H1 (cell line): Measurements from ENCODE around the gene AHR. TPM values are rescaled to one million over a fixed set of nuclear protein-coding genes. Genes with fewer than 3 reads are reported as not detected.

Source experiments
- BACH1 ChIP-seq: IDR thresholded peaks from 2 replicates; pipeline ENCODE4 v1.6.1; 2012; ENCODE audit warnings: low read length, improper control_type of control experiment
- BRCA1 ChIP-seq: IDR thresholded peaks from 2 replicates; pipeline ENCODE4 v1.6.1; 2012; ENCODE audit warnings: low read depth, low read length, improper control_type of control experiment
- CHD7 ChIP-seq: fragments of 300-600 bp; sonication (generic); IDR thresholded peaks from 2 replicates; pipeline ENCODE4 v1.7.1; 2012; ENCODE audit warnings: low read length, moderate library complexity, mild to moderate bottlenecking, inconsistent platforms; ENCODE audit not compliant: insufficient replicate concordance
- EGR1 ChIP-seq: IDR thresholded peaks from 2 replicates; pipeline ENCODE4 v1.6.1; 2011; ENCODE audit warnings: low read depth, low read length, borderline replicate concordance
- HDAC2 ChIP-seq, 2 experiments: fragments of 300-600 bp in 1 of 2; sonication (generic) in 1 of 2; IDR thresholded peaks; 2 replicates each; pipeline ENCODE4 v1.6.1; 2011 to 2012; ENCODE audit warnings: low read depth in 2 of 2, low read length in 2 of 2, mild to moderate bottlenecking in 2 of 2, moderate library complexity in 2 of 2, borderline replicate concordance in 1 of 2, inconsistent platforms in 1 of 2
- POU5F1 ChIP-seq: IDR thresholded peaks from 2 replicates; pipeline ENCODE4 v1.6.1; 2011; ENCODE audit warnings: low read depth, mild to moderate bottlenecking, low read length, moderate library complexity
- RAD21 ChIP-seq, 2 experiments: IDR thresholded peaks in 1 of 2; conservative IDR thresholded peaks in 1 of 2; 2 replicates each; pipeline ENCODE4 v1.6.1; 2011; ENCODE audit warnings: low read depth in 2 of 2, low read length in 2 of 2, improper control_type of control experiment in 1 of 2, inconsistent platforms in 1 of 2, mild to moderate bottlenecking in 1 of 2, moderate library complexity in 1 of 2
- RNF2 ChIP-seq: fragments of 200-900, 300-1000 bp; sonication (generic); IDR thresholded peaks from 2 replicates; pipeline ENCODE4 v1.7.1; 2016; ENCODE audit warnings: borderline replicate concordance, low read depth, mild to moderate bottlenecking, antibody characterized with exemption, low read length; ENCODE audit not compliant: poor library complexity, severe bottlenecking; ENCODE audit errors: missing control alignments
- ZNF274 ChIP-seq: IDR thresholded peaks from 2 replicates; pipeline ENCODE4 v1.7.0; 2012; ENCODE audit warnings: low read length, borderline replicate concordance; ENCODE audit errors: extremely low read depth
- polyA plus RNA-seq, 7 experiments: library from polyadenylated mRNA; depleted of rRNA in 3 of 7; stranded (reverse) in 5 of 7; unstranded in 2 of 7; fragments of >200 nt in 5 of 7; fragments of 200-250 nt in 2 of 7; gene quantifications; 1 replicate in 5 of 7; 2 replicates in 1 of 7; 4 replicates in 1 of 7; pipeline versions ENCODE4 v1.2.1 to v1.2.3, GENCODE V29; 2011 to 2013; ENCODE audit warnings: missing spikeins in 2 of 7, mixed read lengths in 2 of 7
- total RNA-seq: library from RNA; stranded (reverse); fragmentation: NEBNext Ultra II Directional; extraction: Animal tissue kit (Norgen Biotek cat#: 25700); gene quantifications from 2 replicates; pipeline ENCODE4 v1.2.1, GENCODE V29; 2021

The AHR gene
- total and polyA plus RNA-seq, 2 of the 8 experiments (the other 6 are each of a cell fraction or from before 2014, with no cell fraction given), result 1.4 to 9.7 TPM

GRCh38 chr7:17298102-17298839 is at the start of gene AHR (continued):
- TF ChIP-seq CHD7 (no peak), ZNF274 (no peak), BACH1 (no peak), BRCA1 (no peak), POU5F1 (no peak), RNF2 (no peak), HDAC2 (IDR thresholded peaks at IDR 0.05; ENCODE audit: borderline replicate concordance in 1 of 2, low read depth in 2 of 2, low read length in 2 of 2) (0 out of 4 replicates have a peak, but pooled peaks of 1 of the 2 experiments have one; percentile 7), EGR1 (no peak), RAD21 (IDR thresholded peaks at IDR 0.05 in 1 of 2, conservative IDR thresholded peaks at IDR 0.05 in 1 of 2; ENCODE audit: low read depth in 2 of 2, low read length in 2 of 2) (no peak)
